Naive B cell (primary cell): ENCODE data around the gene OAS3. TPM values are rescaled to one million over a fixed set of nuclear protein-coding genes. Genes with fewer than 3 reads are reported as not detected.
A peak's percentile ranks its signal among the peaks of the same experiment; 100 is the strongest.
"Not testable (repeated sequence)": the region's sequence is repeated elsewhere in the genome, so short reads cannot be mapped to it uniquely, and the experiment has no call there.

Experiments used
- ATAC-seq, 2 donors: fragments of 150-1000 bp; cut with Tn5 transposase; 2 replicates each; pipeline ENCODE4 v1.10.0; 2021; ENCODE audit warnings: low read depth in 2 of 2, mild to moderate bottlenecking in 2 of 2, moderate library complexity in 2 of 2
- DNase-seq: peaks from one replicate; pipeline ENCODE4 v3.0.0; 2022
- H3K27ac Mint-ChIP-seq, 6 donors: one replicate each; pipeline ENCODE4 v1.8.0; 2020 to 2022; ENCODE audit warnings: mild to moderate bottlenecking in 6 of 6, mixed read lengths in 6 of 6, moderate library complexity in 5 of 6, inconsistent platforms in 2 of 6
- H3K27me3 Mint-ChIP-seq, 3 donors: one replicate each; pipeline ENCODE4 v1.8.0; 2021 to 2022; ENCODE audit warnings: mixed read lengths in 3 of 3, mild to moderate bottlenecking in 1 of 3
- H3K36me3 Mint-ChIP-seq, 2 donors: one replicate each; pipeline ENCODE4 v1.8.0; 2020 to 2022; ENCODE audit warnings: mixed read lengths in 2 of 2, inconsistent platforms in 1 of 2, mild to moderate bottlenecking in 1 of 2
- H3K4me1 Mint-ChIP-seq, 3 donors: one replicate each; pipeline ENCODE4 v1.8.0; 2020 to 2022; ENCODE audit warnings: mixed read lengths in 3 of 3, inconsistent platforms in 1 of 3, mild to moderate bottlenecking in 1 of 3, moderate library complexity in 1 of 3
- H3K4me3 Mint-ChIP-seq, 8 donors: one replicate each; pipeline ENCODE4 v1.8.0; 2020 to 2022; ENCODE audit warnings: mild to moderate bottlenecking in 8 of 8, mixed read lengths in 8 of 8, moderate library complexity in 8 of 8, inconsistent platforms in 2 of 8
- H3K9me3 Mint-ChIP-seq, 7 donors: one replicate each; pipeline ENCODE4 v1.8.0; 2020 to 2022; ENCODE audit warnings: mixed read lengths in 7 of 7, mild to moderate bottlenecking in 5 of 7, inconsistent platforms in 2 of 7, moderate library complexity in 1 of 7
- polyA plus RNA-seq, 6 donors: library from polyadenylated mRNA; unstranded; fragments of 300-500 nt; fragmentation: Illumina TruSeq; gene quantifications; one replicate each; pipeline ENCODE4 v1.2.3, GENCODE V29; 2021; ENCODE audit warnings: low read depth in 6 of 6

Gene OAS3
- polyA plus RNA-seq, 6 donors from 2014 or later = 2.9 to 8.6 (median 6.9) TPM

DNA sequence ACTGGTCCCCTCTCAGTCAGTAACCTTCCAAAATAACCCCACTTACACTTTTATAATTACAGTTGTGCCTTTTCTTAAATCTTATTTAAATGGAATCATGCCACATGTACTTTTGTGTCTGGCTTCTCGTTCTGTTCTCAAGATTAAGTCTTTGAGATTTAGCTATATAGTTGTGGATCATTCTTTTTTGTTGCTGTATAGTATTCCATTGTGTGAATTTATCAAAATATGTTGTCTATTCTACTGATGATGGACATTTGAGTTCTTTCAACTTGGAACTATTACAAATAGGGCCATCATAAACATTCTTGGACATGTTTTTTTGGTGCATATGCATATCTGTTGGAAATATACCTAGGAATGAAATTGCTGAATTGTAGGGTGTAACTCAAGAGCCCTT lies 9.0 kb downstream of the OAS3 start:
- H3K36me3 Mint-ChIP-seq = peaks cover 29 to 34% of the 10 kb centered on the region in 2 donors
- H3K27ac Mint-ChIP-seq = no peak overlapping the region
- no peaks in the 10 kb centered on the region for H3K27me3 Mint-ChIP-seq
- no peaks in the 10 kb centered on the region for H3K4me1 Mint-ChIP-seq
- DNase-seq (no peak), ATAC-seq (no peak)
- no peak overlapping the region for H3K4me3 Mint-ChIP-seq
- peaks cover 0 to 12% (median 2%) of the 10 kb centered on the region in 7 donors for H3K9me3 Mint-ChIP-seq

GRCh38 chr12:112947761-112948160 lies 9.5 kb downstream of the OAS3 start:
- no peaks in the 10 kb centered on the region for H3K27me3 Mint-ChIP-seq
- H3K27ac Mint-ChIP-seq = peak overlapping the region in 2 of 6 donors; percentile 47 to 71
- H3K4me1 Mint-ChIP-seq = no peaks in the 10 kb centered on the region
- no peak overlapping the region for H3K4me3 Mint-ChIP-seq
- ATAC-seq (no peak), DNase-seq (no peak)
- peaks cover 34 to 38% of the 10 kb centered on the region in 2 donors for H3K36me3 Mint-ChIP-seq
- peaks cover 0 to 16% (median 5%) of the 10 kb centered on the region in 7 donors for H3K9me3 Mint-ChIP-seq

DNA sequence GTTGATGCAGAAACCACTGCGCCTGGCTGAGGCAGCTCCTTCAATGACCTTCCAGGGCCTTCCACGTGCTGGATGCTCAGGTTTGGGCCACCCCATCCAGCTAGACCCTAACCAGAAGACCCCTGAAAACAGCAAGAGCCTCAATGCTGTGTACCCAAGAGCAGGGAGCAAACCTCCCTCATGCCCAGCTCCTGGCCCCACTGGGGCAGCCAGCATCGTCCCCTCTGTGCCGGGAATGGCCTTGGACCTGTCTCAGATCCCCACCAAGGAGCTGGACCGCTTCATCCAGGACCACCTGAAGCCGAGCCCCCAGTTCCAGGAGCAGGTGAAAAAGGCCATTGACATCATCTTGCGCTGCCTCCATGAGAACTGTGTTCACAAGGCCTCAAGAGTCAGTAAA lies 10.5 kb downstream of the OAS3 start:
- ATAC-seq (no peak), DNase-seq (no peak)
- H3K9me3 Mint-ChIP-seq = peaks cover 0 to 22% (median 6%) of the 10 kb centered on the region in 7 donors
- no peak overlapping the region for H3K4me3 Mint-ChIP-seq
- H3K27ac Mint-ChIP-seq = no peak overlapping the region
- no peaks in the 10 kb centered on the region for H3K4me1 Mint-ChIP-seq
- no peaks in the 10 kb centered on the region for H3K27me3 Mint-ChIP-seq
- peaks cover 39 to 43% of the 10 kb centered on the region in 2 donors for H3K36me3 Mint-ChIP-seq

GRCh38 chr12:112950701-112951100 lies 12.4 kb downstream of the OAS3 start:
- peaks cover 0 to 22% (median 6%) of the 10 kb centered on the region in 7 donors for H3K9me3 Mint-ChIP-seq
- no peak overlapping the region for H3K4me3 Mint-ChIP-seq
- H3K4me1 Mint-ChIP-seq = peaks cover 0 to 3% (median 0%) of the 10 kb centered on the region in 3 donors
- no peak for ATAC-seq
- no peaks in the 10 kb centered on the region for H3K27me3 Mint-ChIP-seq
- peaks cover 23 to 29% of the 10 kb centered on the region in 2 donors for H3K36me3 Mint-ChIP-seq
- DNase-seq = no peak
- H3K27ac Mint-ChIP-seq = no peak overlapping the region

DNA sequence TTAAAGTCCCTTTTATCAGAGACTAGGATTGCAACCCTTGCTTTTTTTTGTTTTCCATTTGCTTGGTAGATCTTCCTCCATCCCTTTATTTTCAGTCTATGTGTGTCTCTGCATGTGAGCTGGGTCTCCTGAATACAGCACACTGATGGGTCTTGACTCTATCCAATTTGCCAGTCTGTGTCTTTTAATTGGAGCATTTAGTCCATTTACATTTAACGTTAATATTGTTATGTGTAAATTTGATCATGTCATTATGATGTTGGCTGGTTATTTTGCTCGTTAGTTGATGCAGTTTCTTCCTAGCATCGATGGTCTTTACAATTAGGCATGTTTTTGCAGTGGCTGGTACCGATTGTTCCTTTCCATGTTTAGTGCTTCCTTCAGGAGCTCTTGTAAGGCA lies 18.9 kb downstream of the OAS3 start:
- not testable (repeated sequence) for ATAC-seq, H3K4me3 Mint-ChIP-seq, DNase-seq, H3K27me3 Mint-ChIP-seq, H3K4me1 Mint-ChIP-seq
- peaks cover 55 to 56% of the 10 kb centered on the region in 2 donors for H3K36me3 Mint-ChIP-seq
- H3K27ac Mint-ChIP-seq = peak overlapping the region in 1 of 6 donors; percentile 15
- H3K9me3 Mint-ChIP-seq = peaks cover 3 to 31% (median 14%) of the 10 kb centered on the region in 7 donors

GRCh38 chr12:112961074-112961473 lies 22.8 kb downstream of the OAS3 start:
- peak overlapping the region in 1 of 6 donors; percentile 77 for H3K27ac Mint-ChIP-seq
- peaks cover 3 to 19% (median 9%) of the 10 kb centered on the region in 7 donors for H3K9me3 Mint-ChIP-seq
- ATAC-seq (no peak), DNase-seq (no peak)
- H3K36me3 Mint-ChIP-seq = peaks cover 59 to 62% of the 10 kb centered on the region in 2 donors
- no peaks in the 10 kb centered on the region for H3K4me1 Mint-ChIP-seq
- H3K4me3 Mint-ChIP-seq = no peak overlapping the region
- H3K27me3 Mint-ChIP-seq = no peaks in the 10 kb centered on the region

DNA sequence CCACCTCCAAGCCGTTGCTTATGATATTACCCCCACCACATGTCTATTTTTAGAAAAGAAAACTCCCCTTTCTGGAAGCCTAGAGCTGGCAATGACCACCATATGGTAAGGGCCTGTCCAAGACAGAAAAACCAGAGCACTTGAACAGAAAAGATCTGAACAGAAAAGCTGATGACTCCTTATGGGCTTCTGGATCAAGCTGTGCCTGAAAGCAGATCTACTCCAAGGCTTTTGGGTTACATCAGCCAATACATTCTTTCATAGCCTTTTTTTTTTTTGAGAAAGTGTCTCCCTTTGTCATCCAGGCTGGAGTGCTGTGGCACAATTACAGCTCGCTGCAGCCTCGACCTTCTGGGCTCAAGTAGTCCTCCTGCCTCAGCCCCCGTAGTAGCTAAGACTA lies 23.3 kb downstream of the OAS3 start:
- Mint-ChIP-seq H3K4me3 (no peak overlapping the region), H3K4me1 (no peaks in the 10 kb centered on the region), H3K9me3 (peaks cover 3 to 19% (median 9%) of the 10 kb centered on the region in 7 donors), H3K27me3 (no peaks in the 10 kb centered on the region), H3K27ac (no peak overlapping the region), H3K36me3 (peaks cover 55 to 63% of the 10 kb centered on the region in 2 donors)
- ATAC-seq = no peak
- DNase-seq = no peak

DNA sequence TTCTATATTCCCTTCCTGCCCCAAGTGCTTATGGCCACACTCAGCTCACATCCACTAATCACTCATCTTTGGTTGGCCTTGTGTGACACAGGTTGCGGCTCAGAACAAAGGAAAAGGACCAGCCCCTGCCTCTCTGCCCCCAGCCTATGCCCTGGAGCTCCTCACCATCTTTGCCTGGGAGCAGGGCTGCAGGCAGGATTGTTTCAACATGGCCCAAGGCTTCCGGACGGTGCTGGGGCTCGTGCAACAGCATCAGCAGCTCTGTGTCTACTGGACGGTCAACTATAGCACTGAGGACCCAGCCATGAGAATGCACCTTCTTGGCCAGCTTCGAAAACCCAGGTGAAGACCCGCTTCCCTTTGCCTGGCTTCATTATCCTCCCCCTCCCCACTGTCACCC lies 24.3 kb downstream of the OAS3 start:
- DNase-seq = no peak
- H3K9me3 Mint-ChIP-seq = peaks cover 3 to 18% (median 9%) of the 10 kb centered on the region in 7 donors
- H3K27me3 Mint-ChIP-seq = no peaks in the 10 kb centered on the region
- no peak overlapping the region for H3K4me3 Mint-ChIP-seq
- peak overlapping the region in 1 of 6 donors; percentile 81 for H3K27ac Mint-ChIP-seq
- H3K36me3 Mint-ChIP-seq = peaks cover 53 to 58% of the 10 kb centered on the region in 2 donors
- H3K4me1 Mint-ChIP-seq = no peaks in the 10 kb centered on the region
- no peak for ATAC-seq

DNA sequence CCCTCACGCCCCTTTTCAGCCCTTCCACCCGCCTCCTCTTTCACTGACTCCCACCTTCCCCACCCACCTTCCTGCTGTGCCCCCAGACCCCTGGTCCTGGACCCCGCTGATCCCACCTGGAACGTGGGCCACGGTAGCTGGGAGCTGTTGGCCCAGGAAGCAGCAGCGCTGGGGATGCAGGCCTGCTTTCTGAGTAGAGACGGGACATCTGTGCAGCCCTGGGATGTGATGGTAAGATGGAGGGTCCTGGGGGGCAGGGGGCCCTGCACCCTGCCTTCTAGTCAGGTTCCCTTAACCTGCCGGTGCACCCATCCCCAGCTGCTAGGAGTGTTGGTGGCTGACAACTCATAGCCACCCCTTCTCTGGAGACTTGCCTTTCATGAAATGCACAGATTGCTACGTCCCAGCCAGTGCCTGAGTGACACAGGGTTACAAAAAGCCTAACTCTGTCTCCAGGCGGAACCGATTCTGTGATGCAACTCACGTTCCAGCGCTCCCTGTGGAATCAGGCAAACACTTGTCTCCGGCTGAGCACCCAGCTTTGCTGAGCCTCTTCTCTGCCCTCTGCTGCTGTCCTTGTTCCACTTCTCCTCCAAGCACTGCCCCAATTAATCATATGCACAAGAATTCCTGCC lies 25.1 kb downstream of the OAS3 start:
- H3K4me1 Mint-ChIP-seq = no peaks in the 10 kb centered on the region

GRCh38 chr12:112964067-112964670 lies 25.9 kb downstream of the OAS3 start:
- Mint-ChIP-seq H3K27ac (peak overlapping the region in 1 of 6 donors; percentile 32), H3K4me3 (peak overlapping the region in 1 of 8 donors; percentile 41), H3K27me3 (no peaks in the 10 kb centered on the region), H3K4me1 (no peaks in the 10 kb centered on the region), H3K9me3 (peaks cover 0 to 14% (median 5%) of the 10 kb centered on the region in 7 donors), H3K36me3 (peaks cover 43 to 51% of the 10 kb centered on the region in 2 donors)
- DNase-seq = no peak
- no peak for ATAC-seq

More for the DNA sequence above, 25.1 kb downstream of the OAS3 start:
- DNase-seq (no peak), ATAC-seq (no peak)
- H3K27ac Mint-ChIP-seq = no peak overlapping the region
- no peaks in the 10 kb centered on the region for H3K27me3 Mint-ChIP-seq
- no peak overlapping the region for H3K4me3 Mint-ChIP-seq
- peaks cover 0 to 14% (median 5%) of the 10 kb centered on the region in 7 donors for H3K9me3 Mint-ChIP-seq
- H3K36me3 Mint-ChIP-seq = peaks cover 46 to 52% of the 10 kb centered on the region in 2 donors

GRCh38 chr12:112964915-112965314 lies 26.6 kb downstream of the OAS3 start:
- no peak for ATAC-seq
- no peaks in the 10 kb centered on the region for H3K27me3 Mint-ChIP-seq
- no peak for DNase-seq
- no peak overlapping the region for H3K4me3 Mint-ChIP-seq
- no peaks in the 10 kb centered on the region for H3K4me1 Mint-ChIP-seq
- H3K27ac Mint-ChIP-seq = no peak overlapping the region
- H3K36me3 Mint-ChIP-seq = peaks cover 37 to 50% of the 10 kb centered on the region in 2 donors
- peaks cover 0 to 6% (median 0%) of the 10 kb centered on the region in 7 donors for H3K9me3 Mint-ChIP-seq

DNA sequence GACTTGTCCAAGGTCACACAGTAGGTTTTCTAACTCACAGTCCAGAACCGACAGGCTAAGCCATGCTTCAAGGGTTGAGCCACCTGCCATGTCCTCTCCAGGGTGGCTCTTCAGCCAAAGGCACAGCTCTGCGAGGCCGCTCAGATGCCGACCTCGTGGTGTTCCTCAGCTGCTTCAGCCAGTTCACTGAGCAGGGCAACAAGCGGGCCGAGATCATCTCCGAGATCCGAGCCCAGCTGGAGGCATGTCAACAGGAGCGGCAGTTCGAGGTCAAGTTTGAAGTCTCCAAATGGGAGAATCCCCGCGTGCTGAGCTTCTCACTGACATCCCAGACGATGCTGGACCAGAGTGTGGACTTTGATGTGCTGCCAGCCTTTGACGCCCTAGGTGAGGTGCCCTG lies 27.4 kb downstream of the OAS3 start:
- Mint-ChIP-seq H3K9me3 (peaks cover 0 to 5% (median 0%) of the 10 kb centered on the region in 7 donors), H3K36me3 (peaks cover 40 to 52% of the 10 kb centered on the region in 2 donors), H3K4me1 (no peaks in the 10 kb centered on the region), H3K27me3 (no peaks in the 10 kb centered on the region), H3K4me3 (no peak overlapping the region), H3K27ac (no peak overlapping the region)
- no peak for ATAC-seq
- no peak for DNase-seq

- Mint-ChIP-seq H3K27ac (no peak overlapping the region), H3K9me3 (no peaks in the 10 kb centered on the region), H3K4me1 (peaks cover 0 to 5% (median 0%) of the 10 kb centered on the region in 3 donors), H3K4me3 (no peak overlapping the region), H3K27me3 (no peaks in the 10 kb centered on the region), H3K36me3 (peaks cover 26 to 41% of the 10 kb centered on the region in 2 donors)
- no peak for DNase-seq
- ATAC-seq = no peak
These were observed 29.0 kb downstream of the OAS3 start for GRCh38 chr12:112967306-112967705.

- H3K4me3 Mint-ChIP-seq = no peak overlapping the region
- no peaks in the 10 kb centered on the region for H3K9me3 Mint-ChIP-seq
- DNase-seq (no peak), ATAC-seq (no peak)
- H3K36me3 Mint-ChIP-seq = peaks cover 20 to 35% of the 10 kb centered on the region in 2 donors
- H3K27me3 Mint-ChIP-seq = no peaks in the 10 kb centered on the region
- peaks cover 0 to 7% (median 0%) of the 10 kb centered on the region in 3 donors for H3K4me1 Mint-ChIP-seq
- H3K27ac Mint-ChIP-seq = no peak overlapping the region
These were observed 29.6 kb downstream of the OAS3 start for GRCh38 chr12:112967858-112968257.
